ENCODE measurements around the gene SLC34A3.
A peak's percentile ranks its signal among the peaks of the same experiment; 100 is the strongest.

SLC34A3 gene

DNA sequence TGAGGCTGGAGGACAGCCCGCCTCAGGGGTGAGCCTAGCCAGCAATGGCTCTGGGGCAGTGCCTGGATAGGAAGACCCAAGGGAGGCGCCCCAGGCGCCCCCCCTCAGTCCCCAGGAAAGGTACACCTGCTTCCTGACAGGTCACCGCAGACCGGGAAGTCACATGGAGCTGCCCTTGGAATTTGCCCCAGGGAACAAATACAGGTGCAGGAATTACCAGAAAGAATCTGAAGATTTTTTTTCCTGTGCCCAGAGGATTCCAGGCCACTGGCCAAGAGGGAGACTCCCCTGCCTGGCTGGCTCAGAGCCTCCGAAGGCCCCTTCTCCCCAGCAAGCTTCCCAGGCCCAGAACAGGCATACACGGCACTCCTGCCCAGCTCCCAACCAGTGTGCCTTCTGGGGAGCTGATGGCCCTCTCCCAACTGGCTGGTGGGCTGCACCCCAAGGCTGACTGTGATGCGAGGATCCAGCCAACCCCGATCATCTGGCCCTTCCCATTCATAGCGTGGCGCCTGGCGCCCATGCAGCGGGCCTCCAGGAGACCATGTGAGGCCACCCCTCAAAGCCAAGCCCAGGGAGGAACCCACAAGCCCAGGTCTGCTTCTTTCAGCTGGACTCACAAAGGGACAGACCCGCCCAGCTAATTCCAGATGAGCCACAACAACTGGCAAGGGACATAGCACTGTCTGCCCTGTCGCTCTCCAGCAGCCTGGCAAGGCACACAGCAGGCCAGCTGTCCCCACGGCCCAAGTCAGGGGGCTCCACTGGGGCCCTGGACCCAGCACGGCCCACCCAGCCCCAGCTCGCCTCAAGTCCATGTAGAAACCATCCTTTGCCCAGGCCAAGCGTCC lies 32.4 kb upstream of the SLC34A3 start:
- DNase-seq = no peak

DNA sequence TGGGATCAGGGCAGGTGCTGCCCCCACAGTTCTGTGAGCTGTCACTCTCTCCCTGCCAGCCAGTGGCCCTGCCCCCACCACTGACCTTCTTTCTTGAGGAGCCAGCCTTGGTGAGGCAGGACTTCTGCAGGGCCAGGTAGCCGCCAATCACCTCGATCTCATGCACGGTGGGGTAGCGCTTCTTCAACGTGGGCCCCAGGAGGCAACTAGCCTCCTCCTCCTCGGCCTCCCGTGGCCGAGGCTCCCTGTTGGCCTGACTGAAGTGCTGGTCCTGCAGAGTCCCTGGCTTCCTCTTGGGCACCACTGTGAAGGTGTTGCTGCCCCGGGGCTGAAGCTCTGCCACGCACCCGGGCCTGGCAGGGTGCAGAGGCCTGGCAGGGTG lies 31.8 kb upstream of the SLC34A3 start:
- DNase-seq = no peak

DNA sequence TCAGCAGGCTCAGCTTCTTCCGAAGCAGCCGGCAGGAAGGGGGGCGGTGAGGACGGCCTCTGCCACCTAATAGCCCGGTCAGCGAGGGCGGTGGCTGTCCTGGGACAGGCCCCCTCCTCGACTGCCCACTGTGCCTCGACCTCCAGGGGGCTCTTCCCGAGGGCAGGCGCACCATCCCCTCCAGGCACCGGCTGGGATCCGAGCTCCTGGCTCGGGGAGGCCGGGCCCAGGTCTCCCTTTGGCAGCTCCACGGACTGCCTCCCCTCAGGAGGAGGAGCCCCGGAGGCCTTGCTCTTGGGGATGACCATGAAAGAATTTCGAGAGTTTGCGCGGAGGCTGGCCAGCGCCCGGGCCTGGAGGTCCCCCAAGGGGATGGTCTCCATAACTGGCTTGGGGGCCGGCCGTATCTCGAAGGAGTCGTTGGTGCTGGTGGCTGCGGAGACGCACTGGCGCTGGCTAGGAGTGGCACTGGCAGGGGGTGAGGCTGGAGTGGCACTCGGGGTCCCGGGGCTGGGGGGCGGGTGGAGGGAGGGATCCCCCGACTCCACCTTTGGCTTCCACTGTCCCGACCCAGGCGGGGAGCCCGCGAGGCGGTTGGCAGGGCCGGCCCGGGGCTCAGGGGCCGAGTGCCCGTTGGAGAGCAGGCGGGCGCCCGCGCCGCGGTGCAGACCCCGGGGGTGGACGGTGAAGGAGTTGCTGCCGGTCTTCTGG lies 31.1 kb upstream of the SLC34A3 start:
- DNase-seq = no peak

DNA sequence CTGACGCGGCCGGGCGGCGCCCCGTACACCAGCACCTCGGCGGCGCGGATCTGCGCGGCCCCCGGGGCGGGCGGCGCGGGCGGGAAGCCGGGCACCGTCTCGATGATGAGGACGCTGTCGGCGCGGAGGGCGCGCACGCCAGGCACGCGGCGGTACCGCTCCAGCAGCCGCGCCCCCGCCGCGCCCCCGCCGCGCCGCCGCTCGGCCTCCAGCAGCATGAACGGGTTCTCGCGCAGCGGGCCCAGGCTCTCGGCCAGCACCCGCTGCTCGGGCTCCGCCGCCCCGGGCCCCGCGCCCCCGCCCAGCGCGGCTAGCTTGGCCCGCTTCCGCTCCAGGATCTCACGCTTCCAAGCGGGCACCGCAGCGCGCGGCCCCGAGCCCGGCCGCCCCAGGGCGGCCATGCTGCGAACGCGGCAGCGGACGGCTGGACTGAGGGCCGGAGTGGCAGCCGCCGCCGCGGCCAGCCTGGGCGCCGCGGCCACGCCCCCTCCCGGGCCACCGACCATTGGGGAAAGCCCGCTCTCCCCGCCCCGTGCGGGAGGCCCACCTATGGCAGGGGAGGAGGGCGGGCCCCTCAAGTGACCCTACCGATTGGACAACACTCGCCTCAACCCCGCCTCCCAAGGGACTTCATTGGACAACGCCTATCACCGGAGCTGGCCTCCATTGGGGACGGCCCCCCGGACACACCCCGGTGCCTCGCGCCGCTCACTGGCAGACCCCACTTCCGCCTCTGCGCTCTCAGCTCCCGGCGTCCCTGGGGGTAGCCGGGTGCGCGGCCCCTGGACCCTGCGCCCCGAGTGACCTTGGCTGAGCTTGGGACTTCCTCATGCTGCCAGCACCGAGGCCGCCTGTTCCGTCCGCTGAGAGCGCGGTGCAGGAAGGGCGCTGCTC lies 30.1 kb upstream of the SLC34A3 start, which contains the start of gene TPRN:
TSS of gene TPRN (minus strand) at position 431 of the 894 bp plus-strand sequence. CDS start at position 401, 30 bp downstream.
- DNase-seq = peak; percentile 100

DNA sequence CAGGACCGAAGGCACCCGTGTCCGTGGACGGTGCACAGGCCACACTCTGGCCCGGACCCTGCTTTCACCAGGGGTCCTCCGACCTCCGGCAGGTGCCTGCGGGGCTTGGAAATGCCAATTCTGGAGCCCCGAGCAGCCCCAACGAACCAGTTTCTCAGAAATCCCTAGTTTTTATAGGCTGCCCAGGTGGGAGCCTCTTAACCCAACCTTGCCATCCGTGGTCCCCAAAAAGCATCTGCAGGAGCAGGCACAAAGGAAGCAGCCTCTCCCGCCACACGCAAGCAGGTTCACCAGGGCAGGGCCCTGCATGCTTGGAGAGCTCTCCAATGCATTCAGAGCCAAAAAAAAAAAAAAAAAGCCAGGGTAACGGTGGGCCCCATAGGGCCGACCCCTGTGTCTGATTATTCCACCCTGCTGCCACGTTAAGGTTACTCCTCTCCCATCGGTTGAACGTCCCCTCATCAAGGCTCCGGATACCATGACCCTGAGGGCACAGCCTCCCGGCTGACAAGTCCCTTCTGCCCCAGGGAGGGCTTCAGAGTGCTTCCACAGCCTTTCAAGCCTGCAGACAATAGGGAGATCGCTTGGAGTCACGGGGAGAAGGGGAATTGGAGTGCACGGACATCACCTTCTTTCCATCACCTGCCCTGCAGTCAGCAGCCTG lies 29.4 kb upstream of the SLC34A3 start:
- no peak for DNase-seq

DNA sequence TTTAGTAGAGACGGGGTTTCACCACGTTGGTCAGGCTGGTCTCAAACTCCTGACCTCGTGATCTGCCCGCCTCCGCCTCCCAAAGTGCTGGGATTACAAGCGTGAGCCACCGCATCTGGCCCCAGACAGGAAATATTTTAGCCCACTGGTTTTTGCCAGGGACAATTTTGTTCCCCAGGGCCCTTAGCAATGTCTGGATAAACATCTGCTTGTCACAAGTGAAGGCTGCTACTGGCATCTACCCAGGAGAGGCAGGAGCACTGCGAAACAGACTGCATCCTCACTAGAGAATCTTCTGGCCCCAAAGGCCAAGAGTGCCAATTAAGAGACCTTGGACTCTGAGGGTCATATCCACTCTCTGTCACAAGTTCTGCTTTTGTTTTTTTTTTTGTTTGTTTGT lies 27.7 kb upstream of the SLC34A3 start:
- DNase-seq = no peak

DNA sequence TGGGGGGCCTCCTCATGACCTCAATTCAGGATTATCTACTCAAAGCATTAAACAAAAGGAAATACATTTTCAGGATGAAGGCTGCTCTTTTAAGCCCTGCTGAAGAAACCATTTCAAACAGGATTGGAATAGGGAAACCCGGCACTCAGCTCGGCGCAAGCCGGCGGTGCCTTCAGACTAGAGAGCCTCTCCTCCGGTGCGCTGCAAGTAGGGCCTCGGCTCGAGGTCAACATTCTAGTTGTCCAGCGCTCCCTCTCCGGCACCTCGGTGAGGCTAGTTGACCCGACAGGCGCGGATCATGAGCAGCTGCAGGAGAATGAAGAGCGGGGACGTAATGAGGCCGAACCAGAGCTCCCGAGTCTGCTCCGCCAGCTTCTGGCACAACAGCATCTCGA lies 26.0 kb upstream of the SLC34A3 start:
- DNase-seq = no peak

DNA sequence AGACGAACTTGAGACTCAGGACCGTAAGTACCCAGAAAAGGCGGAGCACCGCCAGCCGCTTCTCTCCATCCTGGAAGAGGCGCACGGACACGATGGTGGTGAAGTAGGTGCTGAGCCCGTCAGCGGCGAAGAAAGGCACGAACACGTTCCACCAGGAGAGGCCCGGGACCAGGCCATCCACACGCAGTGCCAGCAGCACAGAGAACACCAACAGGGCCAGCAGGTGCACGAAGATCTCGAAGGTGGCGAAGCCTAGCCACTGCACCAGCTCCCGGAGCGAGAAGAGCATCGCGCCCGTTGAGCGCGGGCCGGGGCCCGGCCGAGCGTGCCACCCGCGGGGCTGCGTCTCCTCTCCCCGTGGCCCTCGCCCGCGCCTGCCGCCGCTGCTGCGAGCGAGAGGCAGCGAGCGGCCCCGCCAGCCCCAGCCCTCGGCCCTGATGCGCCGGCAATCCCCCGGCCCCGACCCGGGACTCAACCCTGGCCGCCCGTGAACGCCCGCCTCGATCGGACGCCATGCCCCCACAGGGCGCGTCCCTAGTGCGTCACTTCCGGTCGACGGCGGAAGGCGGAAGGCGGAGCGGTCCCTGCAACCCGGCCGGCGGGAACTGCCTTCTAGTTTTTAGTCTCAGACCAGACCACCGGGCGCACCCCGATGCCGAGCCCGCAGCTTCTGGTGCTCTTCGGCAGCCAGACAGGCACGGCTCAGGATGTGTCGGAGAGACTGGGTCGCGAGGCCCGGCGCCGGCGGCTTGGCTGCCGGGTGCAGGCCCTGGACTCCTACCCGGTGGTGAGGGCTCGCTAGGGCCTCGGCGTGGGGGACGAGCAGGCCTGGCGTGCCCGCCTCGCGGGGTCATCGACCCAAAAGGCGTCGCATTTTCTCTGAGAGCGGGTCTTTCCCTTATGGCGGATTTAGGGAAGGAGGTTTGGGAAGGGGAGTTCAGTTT lies 25.3 kb upstream of the SLC34A3 start, which contains the start of the genes NDOR1 and TMEM203:
TSS of gene NDOR1 (plus strand) at position 575 of the 944 bp plus-strand sequence. CDS start at position 653, 78 bp downstream.
TSS of gene TMEM203 (minus strand) at position 523 of the 944 bp plus-strand sequence. CDS start at position 289, 234 bp downstream.
- peak; percentile 89 for DNase-seq

DNA sequence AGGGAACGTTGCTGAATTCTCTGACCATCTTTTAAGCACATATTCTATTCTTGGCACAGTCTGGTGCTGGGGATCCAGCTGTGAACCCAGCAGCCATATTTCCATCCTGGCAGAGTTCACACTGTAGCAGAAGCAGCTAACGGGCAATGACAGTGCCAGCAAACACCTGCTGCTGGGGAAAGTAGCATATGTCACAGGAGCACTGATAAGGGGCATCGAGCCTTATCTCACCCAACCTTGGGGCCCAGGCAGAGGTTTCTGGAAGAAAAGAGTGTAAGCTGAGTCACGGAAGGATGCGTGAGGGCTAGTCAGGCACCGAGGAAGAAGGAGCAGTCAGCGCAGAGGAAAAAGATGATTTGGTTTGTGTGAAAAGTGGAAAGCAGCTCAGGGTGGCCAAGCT lies 24.1 kb upstream of the SLC34A3 start:
- no peak for DNase-seq

DNA sequence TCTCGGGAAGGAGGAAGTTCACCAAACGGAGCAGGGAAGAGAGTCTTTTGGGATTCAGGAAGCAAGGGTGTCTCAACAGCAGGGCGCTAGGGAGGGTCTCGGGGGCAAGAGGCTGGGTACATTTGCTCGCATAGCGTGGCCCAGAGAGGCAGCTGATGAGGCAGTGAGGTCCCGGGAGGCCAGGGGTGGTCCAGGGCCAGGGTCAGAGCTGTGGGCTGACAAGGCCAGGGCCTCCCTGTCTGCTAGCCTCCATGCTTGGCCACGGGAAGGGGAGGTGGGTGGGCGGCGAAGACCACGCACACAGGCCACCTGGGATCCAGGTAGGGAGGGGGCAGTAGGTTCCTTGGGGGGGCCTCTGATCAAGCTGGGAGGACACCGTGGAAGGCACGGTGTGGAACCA lies 19.2 kb upstream of the SLC34A3 start:
- DNase-seq = no peak

DNA sequence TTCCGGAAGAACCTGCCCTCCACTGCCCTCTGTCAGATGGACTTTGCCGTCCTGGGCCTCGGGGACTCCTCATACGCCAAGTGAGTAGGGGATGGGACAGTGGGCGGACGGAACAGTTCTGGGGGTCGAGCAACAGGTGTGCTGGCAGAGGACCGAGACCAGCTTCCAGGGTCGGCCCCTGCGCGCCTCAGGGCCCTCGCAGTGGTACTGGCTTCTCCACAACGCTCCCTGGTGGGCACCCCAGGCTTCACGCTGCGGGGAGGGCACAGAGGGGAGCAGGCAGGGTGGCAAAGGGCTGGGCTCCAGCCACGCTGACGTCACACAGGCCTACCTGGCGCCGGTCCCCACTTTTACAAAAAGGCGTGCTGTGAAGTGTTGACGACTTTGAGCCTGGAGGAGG lies 18.2 kb upstream of the SLC34A3 start:
- DNase-seq = no peak

DNA sequence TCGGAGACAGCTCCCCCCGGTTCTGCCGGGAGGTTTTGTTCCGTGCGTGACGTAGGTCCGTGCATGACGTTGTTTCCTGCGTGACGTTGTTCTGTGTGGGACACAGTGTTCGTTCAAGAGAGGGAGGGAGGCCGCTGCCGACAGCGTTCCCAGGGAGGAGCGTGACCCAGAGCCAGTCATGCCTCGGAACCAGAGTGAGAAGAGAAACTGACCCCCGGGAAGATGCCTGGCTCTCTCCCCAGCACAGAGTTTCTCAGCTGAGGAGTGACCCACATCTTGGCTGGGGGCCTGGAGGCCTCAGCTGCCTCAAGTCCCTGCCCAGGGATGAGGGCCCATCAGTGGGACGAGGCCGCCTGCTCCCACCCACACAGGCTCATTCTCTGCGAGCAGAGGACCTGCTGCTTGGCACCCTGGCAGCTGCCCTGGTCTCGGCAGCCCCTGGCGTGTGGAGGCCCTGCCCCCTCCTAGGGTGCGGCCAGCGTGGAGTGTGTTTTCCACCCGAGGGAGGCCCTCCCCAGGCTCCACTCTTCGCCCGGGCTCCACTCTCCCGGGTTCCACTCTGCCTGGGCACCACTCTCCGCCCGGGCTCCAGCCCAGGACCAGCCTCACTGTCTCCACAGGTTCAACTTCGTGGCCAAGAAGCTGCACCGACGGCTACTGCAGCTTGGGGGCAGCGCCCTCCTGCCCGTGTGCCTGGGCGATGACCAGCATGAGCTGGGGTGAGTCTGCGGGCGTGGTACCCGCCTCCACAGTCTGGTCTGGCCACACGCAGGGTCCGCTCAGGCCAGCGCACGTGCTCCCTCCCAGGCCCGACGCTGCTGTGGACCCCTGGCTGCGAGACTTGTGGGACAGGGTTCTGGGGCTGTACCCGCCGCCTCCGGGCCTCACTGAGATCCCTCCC lies 17.3 kb upstream of the SLC34A3 start:
- DNase-seq = no peak

DNA sequence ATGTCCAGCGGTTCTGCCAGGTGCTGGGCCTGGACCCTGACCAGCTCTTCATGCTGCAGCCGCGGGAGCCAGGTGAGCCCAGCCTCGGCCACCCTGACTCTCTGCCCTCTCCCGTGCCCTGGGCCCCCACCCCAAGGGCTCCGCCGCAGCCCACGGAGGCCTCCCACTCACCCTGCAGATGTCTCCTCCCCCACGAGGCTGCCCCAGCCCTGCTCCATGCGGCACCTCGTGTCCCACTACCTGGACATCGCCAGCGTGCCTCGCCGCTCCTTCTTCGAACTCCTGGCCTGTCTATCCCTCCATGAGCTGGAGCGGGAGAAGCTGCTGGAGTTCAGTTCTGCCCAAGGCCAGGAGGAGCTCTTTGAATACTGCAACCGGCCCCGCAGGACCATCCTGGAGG lies 16.1 kb upstream of the SLC34A3 start:
- DNase-seq = no peak

DNA sequence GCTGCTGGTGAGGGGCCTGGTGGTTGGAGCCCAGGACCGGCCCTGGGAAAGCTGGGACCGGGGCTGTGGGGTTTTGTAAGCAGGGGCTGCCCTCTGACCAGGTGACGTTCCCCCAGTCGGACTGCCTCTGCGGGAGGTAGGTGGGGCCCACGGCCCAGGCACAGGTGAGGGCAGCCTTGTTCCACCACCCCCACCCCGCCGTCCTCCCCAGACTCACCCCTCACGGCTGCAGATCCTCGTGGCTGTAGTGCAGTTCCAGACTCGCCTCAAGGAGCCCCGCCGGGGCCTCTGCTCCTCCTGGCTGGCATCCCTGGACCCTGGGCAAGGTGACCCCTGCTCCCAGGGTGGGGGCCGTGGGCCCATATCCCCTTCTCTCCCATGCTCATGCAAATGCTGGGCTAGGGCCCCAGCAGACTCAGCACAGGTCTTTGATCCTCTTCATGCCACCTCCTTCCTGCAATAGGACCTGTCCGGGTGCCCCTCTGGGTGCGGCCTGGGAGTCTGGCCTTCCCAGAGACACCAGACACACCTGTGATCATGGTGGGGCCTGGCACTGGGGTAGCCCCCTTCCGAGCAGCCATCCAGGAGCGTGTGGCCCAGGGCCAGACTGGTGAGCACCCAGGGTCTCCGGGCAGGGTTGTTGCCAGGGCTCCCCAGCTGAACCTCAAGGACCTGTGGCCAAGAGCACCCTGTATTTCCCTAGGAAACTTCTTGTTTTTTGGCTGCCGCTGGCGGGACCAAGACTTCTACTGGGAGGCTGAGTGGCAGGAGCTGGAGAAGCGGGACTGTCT lies 15.3 kb upstream of the SLC34A3 start:
- no peak for DNase-seq

DNA sequence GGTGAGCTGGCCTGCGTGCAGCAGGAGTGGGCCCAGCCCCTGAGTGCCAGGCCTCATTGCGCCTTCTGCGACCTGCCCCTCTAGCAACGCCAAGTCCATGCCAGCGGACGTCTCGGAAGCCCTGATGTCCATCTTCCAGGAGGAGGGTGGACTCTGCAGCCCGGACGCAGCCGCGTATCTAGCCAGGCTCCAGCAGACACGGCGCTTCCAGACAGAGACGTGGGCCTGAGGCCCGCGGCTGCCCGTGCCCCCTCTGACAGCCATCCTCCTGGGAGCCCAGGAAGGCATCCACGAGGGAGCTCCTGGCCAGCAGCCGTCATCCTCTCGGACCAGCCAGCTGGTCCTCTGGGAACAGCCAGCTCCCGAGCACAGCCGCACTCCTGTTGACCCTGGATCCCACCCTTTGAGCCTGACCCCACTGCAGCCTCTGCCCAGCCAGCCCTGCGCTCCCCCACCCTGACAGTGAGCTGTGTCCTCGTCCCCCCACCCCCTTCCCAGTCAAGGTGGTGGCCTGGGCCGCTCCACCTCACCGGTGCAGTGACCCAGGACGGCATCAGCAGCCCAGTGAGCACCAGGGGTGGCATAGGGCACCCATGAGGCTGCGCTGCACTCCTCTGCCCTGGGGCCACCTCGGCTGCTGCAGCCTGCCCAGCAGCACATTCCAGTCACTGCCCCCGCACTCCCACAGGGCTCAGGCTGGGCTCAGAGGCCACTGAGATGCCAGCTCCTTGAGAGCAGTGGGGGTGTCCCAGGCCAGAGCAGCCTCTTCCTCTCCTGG lies 14.3 kb upstream of the SLC34A3 start:
- DNase-seq = no peak

DNA sequence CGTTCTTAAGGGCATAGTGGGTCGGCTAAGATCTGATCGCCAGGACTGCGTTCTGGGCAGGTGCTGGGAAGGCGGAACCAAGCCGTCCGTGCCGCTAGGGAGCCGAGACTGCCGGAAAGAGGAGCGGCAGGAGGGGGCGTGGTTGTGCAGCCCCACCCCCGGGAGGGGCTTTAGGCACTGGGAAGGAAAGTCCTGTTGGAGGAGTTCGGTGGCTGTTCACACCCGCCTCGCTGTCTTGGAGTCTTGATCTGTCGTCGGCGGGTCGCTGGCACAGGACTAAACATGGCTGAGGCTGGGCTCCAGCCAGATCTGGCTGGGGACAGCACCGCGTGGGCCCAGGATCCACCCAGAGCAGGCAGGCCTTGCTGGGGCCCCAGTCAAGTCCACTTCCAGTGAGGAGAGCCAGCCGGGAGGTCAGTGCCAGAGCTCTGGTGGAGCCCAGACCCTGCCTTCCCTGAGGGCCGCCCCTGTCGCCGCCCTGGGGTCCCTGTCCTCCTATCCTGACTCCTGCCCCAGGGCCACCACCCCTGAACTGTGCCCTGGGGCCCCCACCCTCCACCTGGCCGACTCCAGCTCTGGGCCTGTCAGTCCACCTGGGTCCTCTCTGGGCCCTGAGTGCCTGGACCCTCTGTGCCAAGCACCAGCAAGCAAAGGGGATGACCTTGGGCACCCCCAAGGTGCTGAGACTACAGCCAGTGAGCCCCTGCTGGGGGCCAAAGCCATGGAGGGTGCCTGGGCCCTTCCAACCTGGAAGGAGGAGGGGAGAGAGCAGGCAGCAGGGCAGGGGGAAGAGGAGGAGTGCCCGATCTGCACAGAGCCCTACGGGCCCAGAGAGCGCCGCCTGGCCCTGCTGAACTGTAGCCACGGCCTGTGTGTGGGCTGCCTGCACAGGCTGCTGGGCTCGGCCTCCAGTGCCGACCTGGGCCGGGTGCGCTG lies 13.2 kb upstream of the SLC34A3 start:
- DNase-seq = no peak

DNA sequence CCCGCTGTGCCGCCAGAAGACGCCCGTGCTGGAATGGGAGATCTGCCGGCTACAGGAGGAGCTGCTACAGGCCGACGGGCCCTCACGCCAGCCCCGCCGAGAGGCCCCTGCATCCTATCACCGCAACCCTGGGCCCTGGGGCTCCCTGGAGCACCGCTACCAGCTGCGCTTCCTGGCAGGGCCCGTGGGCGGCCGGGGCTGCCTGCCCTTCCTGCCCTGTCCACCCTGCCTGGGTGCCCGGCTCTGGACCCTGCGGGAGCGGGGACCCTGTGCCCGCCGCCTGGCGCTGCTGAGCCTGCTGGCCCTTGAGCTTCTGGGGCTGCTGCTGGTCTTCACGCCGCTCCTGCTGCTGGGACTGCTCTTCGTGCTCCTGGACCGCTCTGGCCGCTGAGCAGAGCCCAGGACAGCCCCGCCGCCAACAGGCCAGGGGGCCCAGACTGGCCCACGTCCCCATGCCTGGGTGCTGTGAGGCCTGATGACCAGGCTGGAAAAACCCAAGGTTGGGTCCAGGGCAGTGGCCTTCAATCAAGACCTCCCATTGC lies 12.4 kb upstream of the SLC34A3 start:
- no peak for DNase-seq
